ENCODE results near the gene GBE1. TPM values are rescaled to one million over a fixed set of nuclear protein-coding genes. Genes with fewer than 3 reads are reported as not detected.

GBE1 gene
- total RNA-seq, 4 donors from 2014 or later: 15.8 to 28.6 (median 20.5) TPM

- TF ChIP-seq POLR2AphosphoS5 (IDR thresholded peaks at IDR 0.05) (no peak), POLR2A (IDR thresholded peaks at IDR 0.05) (no peak), EP300 (IDR thresholded peaks at IDR 0.05) (no peak), CTCF (IDR thresholded peaks at IDR 0.05) (no peak)
- no peak for DNase-seq (ENCODE audit: low spot score in 2 of 2)
- H3K4me1 ChIP-seq: no peaks in the 10 kb centered on the region
- no peak overlapping the region for H3K27ac ChIP-seq
- H3K36me3 ChIP-seq: peaks cover 5% of the 10 kb centered on the region
- H3K9me3 ChIP-seq: no peaks in the 10 kb centered on the region
- H3K27me3 ChIP-seq: no peaks in the 10 kb centered on the region
- 85% methylated on average over 1 of the region's 1 CpG for WGBS
- H3K4me3 ChIP-seq: no peak overlapping the region
These were observed 220.7 kb downstream of the GBE1 start for GRCh38 chr3:81540787-81541186.

- peak overlapping the region; percentile 11 for H3K27ac ChIP-seq
- no peaks in the 10 kb centered on the region for H3K9me3 ChIP-seq
- WGBS: 50% methylated on average over 1 of the region's 1 CpG
- H3K36me3 ChIP-seq: peaks cover 46% of the 10 kb centered on the region
- no peak for DNase-seq (ENCODE audit: low spot score in 2 of 2)
- no peaks in the 10 kb centered on the region for H3K27me3 ChIP-seq
- H3K4me1 ChIP-seq: no peaks in the 10 kb centered on the region
- TF ChIP-seq EP300 (IDR thresholded peaks at IDR 0.05) (no peak), POLR2AphosphoS5 (IDR thresholded peaks at IDR 0.05) (no peak), CTCF (IDR thresholded peaks at IDR 0.05) (no peak), POLR2A (IDR thresholded peaks at IDR 0.05) (no peak)
- H3K4me3 ChIP-seq: no peak overlapping the region
These were observed 229.6 kb downstream of the GBE1 start for GRCh38 chr3:81531846-81532245.

GRCh38 chr3:81531263-81531662, 230.2 kb downstream of the GBE1 start:
- Histone ChIP-seq H3K27ac (no peak overlapping the region), H3K36me3 (peaks cover 42% of the 10 kb centered on the region), H3K9me3 (no peaks in the 10 kb centered on the region), H3K4me1 (no peaks in the 10 kb centered on the region), H3K4me3 (no peak overlapping the region), H3K27me3 (no peaks in the 10 kb centered on the region)
- TF ChIP-seq EP300 (IDR thresholded peaks at IDR 0.05) (no peak), CTCF (IDR thresholded peaks at IDR 0.05) (no peak), POLR2A (IDR thresholded peaks at IDR 0.05) (no peak), POLR2AphosphoS5 (IDR thresholded peaks at IDR 0.05) (no peak)
- peak in 1 of 2 donors; percentile 55 for DNase-seq (ENCODE audit: low spot score in 2 of 2)
- 42% methylated on average over 2 of the region's 2 CpGs for WGBS

- H3K4me3 ChIP-seq: no peak overlapping the region
- no peaks in the 10 kb centered on the region for H3K9me3 ChIP-seq
- H3K27ac ChIP-seq: no peak overlapping the region
- no peaks in the 10 kb centered on the region for H3K4me1 ChIP-seq
- DNase-seq (ENCODE audit: low spot score in 2 of 2): no peak
- TF ChIP-seq POLR2A (IDR thresholded peaks at IDR 0.05) (no peak), POLR2AphosphoS5 (IDR thresholded peaks at IDR 0.05) (no peak), EP300 (IDR thresholded peaks at IDR 0.05) (no peak), CTCF (IDR thresholded peaks at IDR 0.05) (no peak)
- H3K36me3 ChIP-seq: peaks cover 40% of the 10 kb centered on the region
- H3K27me3 ChIP-seq: no peaks in the 10 kb centered on the region
- WGBS: 90% methylated on average over 4 of the region's 4 CpGs
These were observed 231.1 kb downstream of the GBE1 start for GRCh38 chr3:81530180-81530939.

- no peaks in the 10 kb centered on the region for H3K36me3 ChIP-seq
- H3K4me1 ChIP-seq: no peaks in the 10 kb centered on the region
- 62% methylated on average over 2 of the region's 2 CpGs for WGBS
- H3K27ac ChIP-seq: no peak overlapping the region
- no peaks in the 10 kb centered on the region for H3K27me3 ChIP-seq
- TF ChIP-seq POLR2AphosphoS5 (IDR thresholded peaks at IDR 0.05) (no peak), POLR2A (IDR thresholded peaks at IDR 0.05) (no peak), EP300 (IDR thresholded peaks at IDR 0.05) (no peak)
- H3K4me3 ChIP-seq: no peak overlapping the region
- no peaks in the 10 kb centered on the region for H3K9me3 ChIP-seq
- no peak for DNase-seq (ENCODE audit: low spot score in 2 of 2)
These were observed 239.6 kb downstream of the GBE1 start for GRCh38 chr3:81521855-81522254.

Data from suprapubic skin (tissue), 4 donors.